NCI-H748 (cell line): ENCODE data around the gene LRIF1.
"Not testable (repeated sequence)": the region's sequence is repeated elsewhere in the genome, so short reads cannot be mapped to it uniquely, and the experiment has no call there.

Experiments
- DNase-seq: peaks from one replicate; lab custom pipeline; 2025; ENCODE audit not compliant: unreplicated experiment; lab: John Stamatoyannopoulos, UW

Gene LRIF1

GRCh38 chr1:110951161-110951560 is 12.6 kb downstream of the LRIF1 start:
- no peak for DNase-seq

DNA sequence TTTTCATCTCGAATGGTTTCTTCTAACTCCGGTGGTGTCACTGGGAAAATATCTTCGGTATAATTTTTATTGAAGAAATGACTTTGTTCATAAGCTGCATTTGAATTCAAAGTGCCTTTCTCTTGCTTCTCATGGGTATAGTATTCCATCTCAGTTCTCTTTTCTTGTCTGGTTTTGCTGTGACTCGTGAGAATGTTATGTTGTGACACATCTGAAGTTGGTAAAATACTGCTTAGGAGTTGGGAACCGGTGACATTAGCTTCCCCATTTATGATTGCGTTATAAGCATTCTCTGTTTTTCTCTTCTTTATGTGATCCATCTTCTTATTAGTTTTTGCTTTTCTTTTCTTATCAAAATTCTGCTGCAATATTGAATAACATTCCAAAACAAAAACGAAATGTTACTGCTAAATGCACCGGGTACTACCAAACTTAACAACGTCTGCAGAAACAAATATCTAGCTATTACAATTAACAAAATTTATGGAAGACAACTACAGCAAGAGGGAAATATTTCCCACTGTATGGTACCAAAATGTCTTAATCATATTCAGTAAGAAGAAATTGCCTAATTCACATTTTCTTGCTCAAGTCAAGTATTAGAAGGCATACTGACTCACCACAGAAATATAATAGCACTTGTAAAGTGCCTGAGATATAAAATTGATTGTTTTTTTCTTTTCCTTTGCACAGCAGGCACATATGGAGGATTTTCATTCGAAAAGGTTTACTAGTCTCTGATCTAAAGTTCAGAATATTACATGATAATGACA is 15.5 kb downstream of the LRIF1 start:
- no peak for DNase-seq

GRCh38 chr1:110945626-110946025 is 18.1 kb downstream of the LRIF1 start:
- no peak for DNase-seq

DNA sequence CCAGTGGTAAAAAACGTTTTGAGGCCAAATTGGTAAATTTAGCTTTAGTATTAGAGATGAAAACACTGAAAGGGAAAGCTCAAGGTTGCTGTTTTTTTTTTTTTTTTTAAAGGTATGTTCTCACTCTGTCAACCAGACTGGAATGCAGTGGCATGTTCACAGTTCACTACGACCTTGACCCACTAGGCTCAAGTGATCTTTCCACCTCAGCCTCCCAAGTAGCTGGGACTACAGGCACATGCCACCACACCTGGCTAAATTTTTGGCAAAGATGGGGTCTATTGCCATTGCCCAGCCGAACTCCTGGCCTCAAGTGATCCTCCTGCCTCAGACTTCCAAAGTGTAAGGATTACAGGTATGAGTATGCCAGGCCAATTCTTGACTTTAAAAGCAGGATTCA is 18.9 kb downstream of the LRIF1 start:
- no peak for DNase-seq

GRCh38 chr1:110936567-110936966 is 27.2 kb downstream of the LRIF1 start:
- DNase-seq: no peak

- DNase-seq: not testable (repeated sequence)
Observed at GRCh38 chr1:110931097-110931496, 32.6 kb downstream of the LRIF1 start.

GRCh38 chr1:110928904-110929303 is 34.8 kb downstream of the LRIF1 start:
- DNase-seq: no peak

DNA sequence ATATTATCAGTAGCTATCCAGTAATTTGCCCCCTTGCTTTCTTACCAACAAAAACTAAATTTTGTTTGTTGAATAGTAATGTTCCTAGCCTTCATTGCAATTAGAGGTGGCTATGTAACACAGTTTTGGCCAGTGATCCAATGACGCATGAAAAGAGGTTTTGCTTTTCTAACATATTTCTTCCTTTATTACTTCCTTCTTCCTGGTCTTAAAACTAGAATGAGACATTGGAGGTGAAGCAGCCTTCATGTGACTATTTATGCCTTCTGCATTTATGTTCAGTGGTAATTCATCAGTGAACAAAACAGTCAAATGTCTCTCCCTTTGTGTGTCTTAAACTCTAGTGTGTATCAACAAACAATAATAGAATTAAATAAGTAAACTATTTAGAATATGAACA is 35.5 kb downstream of the LRIF1 start:
- no peak for DNase-seq

GRCh38 chr1:110927484-110928075 is 36.1 kb downstream of the LRIF1 start:
- DNase-seq: no peak

- DNase-seq: no peak
Observed at GRCh38 chr1:110921953-110922352, 41.8 kb downstream of the LRIF1 start.

DNA sequence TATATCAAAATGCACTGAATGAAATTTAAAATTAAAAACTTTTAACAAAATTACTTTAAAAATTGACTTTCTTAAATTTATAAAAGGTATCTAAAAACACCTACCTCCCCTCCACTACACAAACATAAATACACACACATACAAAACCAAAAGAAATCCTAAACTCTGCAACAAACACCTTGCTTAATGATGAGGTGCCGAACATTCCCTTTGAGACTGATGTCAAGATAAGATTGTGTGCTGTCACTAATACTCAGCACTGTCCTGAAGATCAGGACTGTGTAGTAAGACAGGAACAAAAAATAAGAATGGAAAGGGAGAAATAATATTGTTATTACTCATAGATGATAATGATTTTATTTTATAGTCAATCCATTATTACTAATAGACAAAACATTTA is 45.7 kb downstream of the LRIF1 start:
- no peak for DNase-seq

GRCh38 chr1:110916669-110917306 is 46.9 kb downstream of the LRIF1 start:
- DNase-seq: no peak

DNA sequence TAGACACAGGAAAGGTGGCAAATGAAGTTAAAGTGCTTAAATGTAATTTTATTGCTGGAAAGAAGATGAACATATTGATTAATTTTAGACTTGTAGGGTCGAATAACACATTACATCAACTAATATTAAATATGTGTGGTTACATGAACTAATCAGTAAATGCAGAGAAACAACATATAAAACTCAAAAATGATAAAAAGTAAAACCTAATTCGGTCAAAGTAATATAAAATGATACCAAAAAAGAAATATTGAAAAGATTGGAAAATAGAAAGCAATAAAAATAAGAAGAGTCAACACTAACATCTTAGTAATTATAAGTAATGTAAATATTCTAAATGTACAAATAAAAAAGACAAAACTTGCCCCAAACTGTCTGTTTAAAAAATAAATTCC is 47.5 kb downstream of the LRIF1 start:
- DNase-seq: no peak

DNA sequence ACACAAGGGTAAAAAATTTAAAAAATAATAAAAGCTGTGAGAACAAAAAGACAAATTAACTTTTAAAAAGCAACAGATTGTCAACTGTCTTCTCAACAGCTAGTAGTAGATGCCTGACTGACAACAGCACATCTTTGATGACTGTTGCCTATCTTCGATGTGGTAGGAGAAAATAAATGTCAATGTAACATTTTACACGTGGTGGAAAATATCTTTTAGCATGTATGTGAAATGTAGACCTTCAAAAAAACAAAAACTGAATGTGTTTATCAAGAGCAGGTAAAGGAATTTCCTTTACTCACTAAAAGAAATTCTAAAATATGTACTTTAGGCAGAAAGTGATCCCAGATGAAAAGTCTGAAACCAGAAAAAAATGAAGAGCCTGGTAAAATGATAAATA is 47.9 kb downstream of the LRIF1 start:
- no peak for DNase-seq

DNA sequence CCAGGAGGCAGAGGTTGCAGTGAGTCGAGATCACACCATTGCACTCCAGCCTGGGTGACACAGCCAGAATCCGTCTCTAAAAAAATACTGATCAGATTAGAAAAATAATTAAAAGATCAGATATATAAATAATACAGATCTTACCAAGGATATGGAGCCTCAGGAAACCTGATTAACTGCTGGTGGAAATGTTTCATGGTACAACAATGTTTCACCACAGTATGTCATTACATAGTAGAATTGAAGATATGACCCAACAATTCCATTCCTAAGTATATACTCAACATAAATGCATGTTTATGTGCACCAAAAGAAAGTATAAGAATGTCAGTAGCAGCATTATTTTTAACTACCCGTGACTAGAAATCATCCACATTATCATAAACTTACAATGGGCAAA is 49.0 kb downstream of the LRIF1 start:
- no peak for DNase-seq

DNA sequence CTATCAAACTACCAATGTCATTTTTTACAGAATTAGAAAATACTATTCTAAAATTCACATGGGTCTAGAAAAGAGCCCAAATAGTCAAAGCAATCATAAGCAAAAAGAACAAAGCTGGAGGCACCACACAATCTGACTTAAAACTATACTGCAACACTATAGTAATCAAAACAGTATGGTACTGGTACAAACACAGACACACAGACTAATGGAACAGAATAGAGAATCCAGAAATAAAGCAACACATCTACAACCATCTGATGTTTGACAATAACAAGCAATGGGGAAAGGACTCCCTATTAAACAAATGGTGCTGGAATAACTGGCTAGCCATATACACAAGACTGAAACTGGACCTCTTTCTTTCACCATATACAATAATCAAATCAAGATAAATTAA is 50.9 kb downstream of the LRIF1 start:
- no peak for DNase-seq

DNA sequence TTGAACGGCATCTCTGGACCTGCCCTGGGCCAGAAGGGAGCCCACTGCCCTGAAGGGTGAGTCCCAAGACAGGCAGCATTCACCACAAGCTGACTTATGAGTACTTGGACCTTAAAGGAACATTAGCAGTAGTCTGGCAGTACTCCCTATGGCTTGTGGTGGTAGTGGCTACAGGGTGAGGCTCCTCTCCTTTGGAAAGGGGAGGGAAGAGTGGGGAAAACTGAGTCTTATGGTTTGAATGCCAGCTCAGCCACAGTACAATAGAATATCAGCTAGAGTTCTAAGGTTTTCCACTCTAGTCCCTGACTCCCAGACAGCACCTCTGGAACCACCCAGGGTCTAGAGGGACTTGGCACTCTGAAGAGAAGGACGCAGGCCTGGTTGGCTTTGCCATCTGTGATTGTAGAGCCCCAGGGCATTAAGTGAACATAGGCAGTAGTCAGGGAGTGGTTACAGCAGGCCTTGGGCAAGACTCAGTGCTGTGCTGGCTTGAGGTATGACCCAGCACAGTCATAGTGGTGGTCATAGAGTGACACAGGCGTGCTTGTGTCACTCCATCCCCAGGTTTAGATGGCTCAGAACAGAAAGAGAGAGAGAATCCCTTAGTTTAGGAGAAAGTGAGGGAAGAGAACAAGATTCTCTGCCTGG is 59.7 kb downstream of the LRIF1 start:
- no peak for DNase-seq

DNA sequence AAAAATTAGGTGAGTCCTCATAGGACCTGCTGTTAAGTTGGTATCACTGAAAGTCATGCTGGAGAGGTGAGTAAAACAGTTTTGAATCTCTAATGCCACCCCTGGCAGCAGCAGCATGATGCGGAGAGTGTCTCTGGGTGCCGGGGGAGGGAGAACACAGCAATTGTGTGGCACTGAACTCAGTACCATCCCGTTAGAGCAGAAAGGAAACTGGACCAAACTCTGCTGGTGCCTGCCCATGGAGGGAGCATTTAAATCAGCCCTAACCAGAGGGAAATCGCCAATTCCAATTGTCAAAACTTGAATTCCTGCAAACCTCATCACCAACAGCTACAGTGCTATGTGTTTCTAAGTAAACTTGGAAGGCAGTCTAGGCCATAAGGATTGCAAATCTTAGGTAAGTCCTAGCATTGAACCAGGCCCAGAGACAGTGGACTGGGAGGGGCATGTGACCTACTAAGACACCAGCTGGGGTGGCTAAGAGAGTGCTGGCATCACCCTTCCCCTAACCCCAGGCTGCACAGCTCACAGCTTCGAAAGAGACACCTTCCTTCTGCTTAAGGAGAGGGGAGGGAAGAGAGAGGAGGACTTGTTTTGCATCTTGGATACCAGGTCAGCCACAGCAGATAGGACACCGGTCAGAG is 60.8 kb downstream of the LRIF1 start:
- DNase-seq: no peak

DNA sequence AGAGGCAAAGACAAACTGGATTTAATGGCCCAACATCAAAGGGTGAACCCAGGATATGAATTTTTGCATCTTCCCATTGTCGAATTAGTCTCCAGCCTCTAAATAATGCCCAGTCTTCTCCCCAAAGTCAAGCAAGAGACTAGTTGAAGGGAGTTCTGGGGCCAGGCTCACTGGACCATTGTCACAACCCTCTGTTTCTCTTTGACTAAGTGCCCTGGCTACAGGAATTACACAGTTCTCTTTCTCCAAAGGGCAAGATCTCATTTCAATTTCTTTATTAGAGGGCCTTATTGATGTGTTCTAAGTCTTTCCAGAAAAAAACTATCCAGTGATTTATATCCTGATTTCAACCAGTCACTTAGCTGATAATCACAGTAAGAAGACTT is 64.3 kb downstream of the LRIF1 start:
- no peak for DNase-seq

DNA sequence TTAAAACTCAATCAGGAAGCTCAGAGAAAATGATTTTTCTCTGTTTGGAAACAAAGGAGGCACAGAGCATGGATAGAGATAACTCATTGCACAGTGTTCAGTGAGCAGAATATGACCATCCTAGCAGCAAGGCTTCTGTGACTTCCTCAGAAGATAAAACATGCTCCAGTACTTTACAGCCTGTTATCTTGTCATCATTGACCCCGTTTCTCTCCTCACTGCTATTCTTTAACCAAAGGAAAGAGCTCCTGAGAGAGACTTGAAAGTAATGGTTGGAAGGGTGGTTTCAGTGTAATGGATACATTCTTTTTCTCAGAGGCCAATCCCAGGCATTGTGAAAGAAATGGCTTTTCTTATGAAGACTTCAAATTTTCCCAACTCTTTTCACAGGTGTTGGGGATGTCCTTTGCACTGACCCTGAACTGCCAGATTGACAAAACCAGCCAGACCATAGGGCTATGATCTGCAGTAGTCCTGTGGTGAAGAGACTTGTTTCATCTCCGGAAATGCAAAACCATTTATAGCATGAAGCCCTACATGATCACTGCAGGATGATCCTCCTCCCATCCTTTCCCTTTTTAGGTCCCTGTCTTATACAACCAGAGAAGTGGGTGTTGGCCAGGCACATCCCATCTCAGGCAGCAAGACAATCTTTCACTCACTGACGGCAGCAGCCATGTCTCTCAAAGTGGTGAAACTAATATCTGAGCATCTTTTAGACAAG is 64.8 kb downstream of the LRIF1 start:
- DNase-seq: no peak

- no peak for DNase-seq
Observed at GRCh38 chr1:110897681-110898080, 66.0 kb downstream of the LRIF1 start.
